Activated CD4-positive, alpha-beta T cell treated with anti-CD3 and anti-CD28 coated beads for 1 hour (primary cell): ENCODE data around the gene TSEN54.

Experiments
- DNase-seq: peaks from one replicate; pipeline ENCODE4 v3.0.0-alpha.2; 2020

Gene TSEN54

GRCh38 chr17:75570034-75570676 is 53.8 kb downstream of the TSEN54 start:
- DNase-seq = no peak

GRCh38 chr17:75570772-75571171 is 54.4 kb downstream of the TSEN54 start:
- no peak for DNase-seq

GRCh38 chr17:75571197-75571884 is 55.0 kb downstream of the TSEN54 start:
- no peak for DNase-seq

GRCh38 chr17:75571885-75572215 is 55.5 kb downstream of the TSEN54 start:
- DNase-seq = no peak

- DNase-seq = no peak
Measured at GRCh38 chr17:75572713-75573539, 56.6 kb downstream of the TSEN54 start.

- DNase-seq = no peak
Measured at GRCh38 chr17:75573540-75573957, 57.2 kb downstream of the TSEN54 start.

GRCh38 chr17:75573994-75574393 is 57.7 kb downstream of the TSEN54 start:
- no peak for DNase-seq
